NCI-H1436 (cell line): ENCODE data around the gene ERC2.

ENCODE experiments used
- DNase-seq: peaks from one replicate; lab custom pipeline; 2025; lab: John Stamatoyannopoulos, UW

Gene ERC2

GRCh38 chr3:55826731-55827496, 641.4 kb downstream of the ERC2 start:
- no peak for DNase-seq

DNA sequence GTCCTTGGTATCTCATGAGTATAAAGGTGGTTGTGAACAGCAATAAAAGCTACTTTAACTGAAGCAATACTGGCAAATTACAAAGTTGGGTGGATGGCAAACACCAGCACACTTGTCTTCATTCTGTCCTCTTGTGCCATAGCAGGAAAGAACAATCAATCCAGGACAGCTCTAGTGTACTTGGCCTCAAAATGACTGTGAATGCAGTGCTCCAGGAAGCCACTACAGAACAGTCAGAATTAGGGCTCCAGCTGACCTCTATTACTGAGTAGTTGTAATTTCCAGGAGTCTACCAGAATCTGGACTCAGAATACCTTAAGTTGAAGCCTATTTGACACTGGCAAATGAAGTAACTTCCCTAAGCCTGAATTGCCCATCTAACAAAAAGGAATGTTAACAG, 642.2 kb downstream of the ERC2 start:
- DNase-seq, result no peak

DNA sequence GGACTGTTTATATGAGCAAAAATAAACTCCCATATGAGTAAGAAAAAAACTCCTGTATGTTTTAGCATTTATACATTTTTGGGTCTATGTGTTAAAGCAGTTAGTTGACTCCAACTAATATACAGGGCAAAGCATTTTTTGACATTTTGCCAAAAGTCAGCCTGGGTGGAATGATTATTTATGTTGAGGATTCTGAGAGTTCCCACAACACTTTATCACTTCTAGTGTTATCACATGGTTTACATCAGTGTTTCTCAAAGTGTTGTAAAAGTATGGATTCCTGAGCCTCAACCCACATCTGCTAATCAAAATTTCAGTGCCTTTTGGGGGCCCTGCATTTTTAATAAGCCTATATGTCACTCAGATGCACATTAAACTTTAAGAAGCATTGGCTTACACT, 643.9 kb downstream of the ERC2 start:
- no peak for DNase-seq

GRCh38 chr3:55823829-55824228, 644.4 kb downstream of the ERC2 start:
- no peak for DNase-seq

DNA sequence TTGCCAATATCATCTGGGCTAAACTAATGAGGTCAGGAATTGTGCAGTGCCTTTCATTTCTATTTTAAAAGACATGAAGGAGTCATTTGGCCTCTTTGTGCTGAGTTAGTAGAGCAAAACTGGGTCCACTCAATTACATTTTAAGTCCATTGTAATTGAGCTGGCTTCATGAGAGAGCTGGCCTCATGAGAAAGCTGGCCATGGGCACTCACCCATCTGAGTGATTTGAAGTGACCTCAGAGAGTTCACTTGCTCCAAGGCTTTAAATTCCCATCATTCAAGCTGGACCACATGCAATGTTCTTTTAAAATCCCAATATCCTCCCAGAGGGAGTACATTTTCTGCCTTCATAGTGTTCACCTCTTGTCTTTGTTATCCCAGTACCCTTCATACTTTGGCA, 645.3 kb downstream of the ERC2 start:
- no peak for DNase-seq

GRCh38 chr3:55819005-55819404, 649.3 kb downstream of the ERC2 start:
- no peak for DNase-seq

DNA sequence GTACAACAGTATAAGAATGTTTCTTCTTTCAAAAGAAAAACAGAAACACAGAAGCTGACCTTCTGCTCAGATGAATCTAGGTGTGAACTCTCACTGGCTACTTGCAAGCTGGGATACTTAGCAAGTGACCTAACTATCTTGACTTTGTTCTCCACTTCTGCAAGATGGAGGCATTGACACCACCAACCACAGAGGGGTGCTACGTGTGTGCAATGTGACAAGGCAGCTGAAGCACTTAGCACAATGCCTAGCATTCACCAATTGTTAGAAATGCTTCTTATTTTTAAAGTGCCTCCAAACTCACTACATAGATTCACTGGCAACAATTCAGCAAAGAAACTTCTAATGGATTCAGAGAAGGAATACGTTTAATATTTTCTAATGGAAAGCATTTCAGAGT, 649.8 kb downstream of the ERC2 start:
- no peak for DNase-seq

GRCh38 chr3:55816794-55817576, 651.3 kb downstream of the ERC2 start:
- DNase-seq, result no peak

GRCh38 chr3:55815262-55815661, 653.0 kb downstream of the ERC2 start:
- DNase-seq, result no peak

GRCh38 chr3:55813268-55814097, 654.8 kb downstream of the ERC2 start:
- DNase-seq, result no peak

GRCh38 chr3:55812394-55813013, 655.8 kb downstream of the ERC2 start:
- no peak for DNase-seq

- DNase-seq, result no peak
Measured at GRCh38 chr3:55807210-55807609, 661.1 kb downstream of the ERC2 start.

DNA sequence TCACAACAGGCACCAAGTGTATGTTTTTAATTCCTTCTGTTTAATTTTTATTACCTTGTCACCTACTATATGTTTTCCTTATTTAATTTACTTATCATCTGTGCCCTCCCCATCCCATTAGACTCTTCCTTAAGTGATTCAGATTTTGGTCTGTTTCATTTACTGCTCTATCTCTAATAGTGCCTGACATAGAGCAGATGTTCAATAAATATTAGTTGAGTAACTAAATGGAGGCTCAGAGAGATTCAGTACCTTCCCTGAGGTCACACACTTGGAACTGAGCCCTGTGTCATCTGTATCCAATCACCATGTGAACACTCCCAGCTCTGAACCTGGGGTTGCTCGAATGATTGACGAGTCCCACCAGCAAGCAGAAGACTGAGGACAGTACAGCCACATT, 663.1 kb downstream of the ERC2 start:
- DNase-seq, result no peak

DNA sequence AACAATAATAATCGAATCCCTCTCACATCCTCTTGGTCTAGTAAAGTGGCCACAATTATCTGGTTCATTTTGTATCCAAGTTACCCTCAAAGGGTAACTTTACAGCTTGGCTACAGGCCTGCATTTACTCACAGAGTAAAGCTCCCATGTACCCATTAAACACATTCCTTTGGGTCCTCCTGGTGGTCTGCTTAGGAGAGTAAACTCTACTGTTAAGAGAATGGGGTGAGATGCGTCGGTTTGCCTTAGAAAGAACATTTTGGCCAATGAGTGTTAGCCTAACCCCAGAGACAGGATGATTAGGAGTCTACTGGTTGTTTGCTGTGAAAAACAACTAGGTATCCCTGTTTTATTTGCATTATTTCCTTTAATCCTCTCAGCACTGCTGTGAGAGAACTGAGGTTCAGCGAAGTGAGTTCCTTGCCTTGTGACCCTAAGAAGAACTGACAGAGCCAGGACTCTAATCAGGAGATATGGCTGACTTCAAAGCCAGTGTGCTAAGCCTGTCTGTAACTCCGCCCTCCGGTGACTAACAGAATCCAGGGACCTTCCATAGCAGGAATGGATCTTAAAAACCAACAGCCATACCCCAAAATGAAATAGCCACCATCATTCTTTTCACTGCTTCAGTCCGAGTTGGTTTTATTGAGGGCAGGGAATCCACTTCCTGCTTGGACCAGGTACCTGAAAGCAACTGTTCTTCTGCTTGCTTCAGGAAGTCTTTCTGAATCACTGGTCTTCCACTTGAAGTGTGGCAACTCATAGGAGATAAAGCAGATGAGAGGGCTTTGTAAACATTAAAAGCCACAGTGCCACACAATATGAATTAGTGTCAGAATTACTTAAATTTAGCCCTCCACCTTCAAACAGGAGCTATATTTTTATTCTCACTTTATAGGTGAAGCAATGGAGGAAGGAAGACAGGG, 663.8 kb downstream of the ERC2 start:
- no peak for DNase-seq

DNA sequence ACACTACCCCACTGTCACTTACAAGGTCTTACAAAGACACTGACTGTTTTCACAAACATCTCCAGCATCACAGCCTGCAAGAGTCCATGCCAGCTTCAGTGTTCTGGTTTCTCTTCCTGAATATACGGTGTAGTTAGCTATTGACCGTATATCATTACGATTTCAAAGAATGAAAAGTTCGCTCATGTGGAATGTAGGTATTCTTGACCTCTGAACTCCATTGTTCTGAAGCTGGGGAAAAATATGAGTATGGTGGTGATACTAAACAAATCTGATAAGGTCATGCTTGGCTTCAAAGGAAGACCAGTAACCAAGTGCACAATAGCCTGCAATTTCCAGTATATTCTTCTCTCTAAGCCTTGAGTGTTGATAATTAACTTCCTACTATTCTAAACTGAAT, 665.5 kb downstream of the ERC2 start:
- DNase-seq, result no peak

DNA sequence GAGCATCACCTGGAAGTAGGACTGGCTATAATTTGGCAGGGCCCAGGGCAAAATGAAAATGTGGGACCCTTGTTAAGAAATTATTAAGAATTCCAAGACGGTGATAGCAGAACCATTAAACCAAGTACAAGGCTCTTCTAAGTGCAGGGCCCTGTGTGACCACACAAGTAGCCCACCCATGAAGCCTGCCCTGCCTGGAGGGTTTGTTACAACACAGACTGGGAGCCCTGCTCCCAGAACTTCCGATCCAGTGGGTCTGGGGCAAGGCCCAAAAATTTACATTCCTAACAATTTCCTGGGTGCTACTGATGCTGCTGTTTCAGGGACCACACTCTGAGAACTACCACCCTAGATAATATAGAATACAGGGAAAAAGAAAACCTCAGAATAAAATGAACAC, 666.6 kb downstream of the ERC2 start:
- no peak for DNase-seq

- no peak for DNase-seq
Measured at GRCh38 chr3:55801068-55801467, 667.2 kb downstream of the ERC2 start.

GRCh38 chr3:55797775-55798174, 670.5 kb downstream of the ERC2 start:
- no peak for DNase-seq

GRCh38 chr3:55797084-55797483, 671.2 kb downstream of the ERC2 start:
- DNase-seq, result no peak

GRCh38 chr3:55796533-55796932, 671.7 kb downstream of the ERC2 start:
- no peak for DNase-seq

DNA sequence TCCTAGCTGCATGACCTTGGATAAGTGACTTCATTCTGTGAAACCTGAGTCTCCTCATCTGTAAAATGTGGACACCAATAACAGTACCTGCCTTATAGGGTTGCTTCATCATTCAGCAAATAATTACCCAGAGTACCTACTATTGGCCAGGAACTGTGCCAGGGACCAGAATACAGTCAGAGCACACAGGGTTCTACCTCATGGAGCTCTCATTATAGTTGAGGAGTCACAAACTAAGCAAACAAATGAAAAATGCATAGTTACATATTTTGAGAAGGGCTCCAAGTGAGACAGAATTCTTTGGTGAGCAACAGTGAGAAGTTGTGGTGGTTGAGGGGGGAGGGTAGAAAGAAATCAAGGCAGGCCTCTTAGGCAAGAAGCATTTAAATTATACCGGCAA, 672.5 kb downstream of the ERC2 start:
- DNase-seq, result no peak
